Measurements from ENCODE around the gene RIPOR3. TPM values are rescaled to one million over a fixed set of nuclear protein-coding genes. Genes with fewer than 3 reads are reported as not detected.
"Not testable (repeated sequence)": the region's sequence is repeated elsewhere in the genome, so short reads cannot be mapped to it uniquely, and the experiment has no call there.

Gene RIPOR3
- total RNA-seq, 1 donor, result 6.5 TPM

DNA sequence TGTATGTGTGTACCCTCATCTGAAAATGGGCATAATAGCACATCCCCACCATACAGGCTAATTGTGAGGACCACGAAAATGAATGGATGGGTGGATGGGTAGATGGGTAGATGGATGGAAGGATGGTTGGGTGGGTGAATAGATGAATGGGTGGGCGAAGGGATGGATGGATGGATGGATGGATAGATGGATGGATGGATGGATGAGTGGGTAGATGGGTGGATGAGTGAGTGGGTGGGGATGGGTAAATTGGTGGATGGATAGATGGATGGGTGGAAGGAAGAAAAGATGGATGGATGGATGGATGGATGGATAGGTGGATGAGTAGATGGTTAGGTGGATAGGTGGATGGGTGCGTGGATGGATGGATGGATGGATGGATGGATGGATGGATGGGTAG, 19.7 kb downstream of the RIPOR3 start:
- DNase-seq (ENCODE audit: low read depth), result no peak
- no peak overlapping the region for H3K4me3 ChIP-seq (ENCODE audit: low read depth, low read length)
- TF ChIP-seq, protein P1, sequence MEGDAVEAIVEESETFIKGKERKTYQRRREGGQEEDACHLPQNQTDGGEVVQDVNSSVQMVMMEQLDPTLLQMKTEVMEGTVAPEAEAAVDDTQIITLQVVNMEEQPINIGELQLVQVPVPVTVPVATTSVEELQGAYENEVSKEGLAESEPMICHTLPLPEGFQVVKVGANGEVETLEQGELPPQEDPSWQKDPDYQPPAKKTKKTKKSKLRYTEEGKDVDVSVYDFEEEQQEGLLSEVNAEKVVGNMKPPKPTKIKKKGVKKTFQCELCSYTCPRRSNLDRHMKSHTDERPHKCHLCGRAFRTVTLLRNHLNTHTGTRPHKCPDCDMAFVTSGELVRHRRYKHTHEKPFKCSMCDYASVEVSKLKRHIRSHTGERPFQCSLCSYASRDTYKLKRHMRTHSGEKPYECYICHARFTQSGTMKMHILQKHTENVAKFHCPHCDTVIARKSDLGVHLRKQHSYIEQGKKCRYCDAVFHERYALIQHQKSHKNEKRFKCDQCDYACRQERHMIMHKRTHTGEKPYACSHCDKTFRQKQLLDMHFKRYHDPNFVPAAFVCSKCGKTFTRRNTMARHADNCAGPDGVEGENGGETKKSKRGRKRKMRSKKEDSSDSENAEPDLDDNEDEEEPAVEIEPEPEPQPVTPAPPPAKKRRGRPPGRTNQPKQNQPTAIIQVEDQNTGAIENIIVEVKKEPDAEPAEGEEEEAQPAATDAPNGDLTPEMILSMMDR (IDR thresholded peaks at IDR 0.05; ENCODE audit: insufficient read depth, low read length), result no peak

DNA sequence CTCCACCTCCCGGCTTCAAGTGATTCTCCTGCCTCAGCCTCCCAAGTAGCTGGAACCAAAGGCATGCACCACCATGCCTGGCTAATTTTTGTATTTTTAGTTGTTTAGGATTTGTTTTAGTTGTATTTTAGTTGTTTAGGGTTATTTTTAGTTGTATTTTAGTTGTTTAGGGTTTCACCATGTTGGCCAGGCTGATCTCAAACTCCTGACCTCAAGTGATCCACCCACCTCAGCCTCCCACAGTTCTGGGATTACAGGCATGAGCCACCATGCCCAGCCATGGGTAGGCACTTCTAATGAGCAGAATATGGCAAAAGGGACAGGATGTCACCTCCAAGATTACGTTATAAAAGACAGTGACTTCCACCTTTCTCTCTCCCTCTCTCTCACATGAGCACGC, 20.3 kb downstream of the RIPOR3 start:
- H3K4me3 ChIP-seq (ENCODE audit: low read depth, low read length); DNase-seq (ENCODE audit: low read depth): not testable (repeated sequence)

GRCh38 chr20:50670126-50670862, 21.0 kb downstream of the RIPOR3 start:
- H3K4me3 ChIP-seq (ENCODE audit: low read depth, low read length), result no peak overlapping the region
- DNase-seq (ENCODE audit: low read depth), result no peak
- TF ChIP-seq, protein P1 (IDR thresholded peaks at IDR 0.05; ENCODE audit: insufficient read depth, low read length), result no peak

GRCh38 chr20:50668798-50669197, 22.5 kb downstream of the RIPOR3 start:
- TF ChIP-seq, protein P1 (IDR thresholded peaks at IDR 0.05; ENCODE audit: insufficient read depth, low read length), result no peak
- no peak for DNase-seq (ENCODE audit: low read depth)
- H3K4me3 ChIP-seq (ENCODE audit: low read depth, low read length), result no peak overlapping the region

DNA sequence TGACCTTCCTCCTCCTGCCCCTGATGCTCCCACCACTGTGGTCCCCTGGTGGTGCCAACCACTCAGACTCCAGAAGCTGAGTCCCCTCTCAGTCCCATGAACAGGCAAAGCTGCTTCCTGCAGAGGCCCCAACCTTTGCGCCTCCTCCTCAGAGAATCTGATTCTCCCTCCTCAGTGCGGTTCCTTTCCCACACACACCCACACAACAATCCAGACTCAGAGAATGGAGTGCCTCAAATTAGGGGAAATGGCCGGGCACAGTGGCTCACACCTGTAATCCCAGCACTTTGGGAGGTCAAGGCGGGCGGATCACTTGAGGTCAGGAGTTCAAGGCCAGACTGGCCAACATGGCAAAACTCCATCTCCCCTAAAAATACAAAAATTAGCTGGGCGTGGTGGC, 23.0 kb downstream of the RIPOR3 start:
- no peak for DNase-seq (ENCODE audit: low read depth)
- H3K4me3 ChIP-seq (ENCODE audit: low read depth, low read length), result no peak overlapping the region
- TF ChIP-seq, protein P1 (IDR thresholded peaks at IDR 0.05; ENCODE audit: insufficient read depth, low read length), result no peak

GRCh38 chr20:50666709-50667298, 24.5 kb downstream of the RIPOR3 start:
- TF ChIP-seq, protein P1 (IDR thresholded peaks at IDR 0.05; ENCODE audit: insufficient read depth, low read length), result no peak
- no peak overlapping the region for H3K4me3 ChIP-seq (ENCODE audit: low read depth, low read length)
- no peak for DNase-seq (ENCODE audit: low read depth)

DNA sequence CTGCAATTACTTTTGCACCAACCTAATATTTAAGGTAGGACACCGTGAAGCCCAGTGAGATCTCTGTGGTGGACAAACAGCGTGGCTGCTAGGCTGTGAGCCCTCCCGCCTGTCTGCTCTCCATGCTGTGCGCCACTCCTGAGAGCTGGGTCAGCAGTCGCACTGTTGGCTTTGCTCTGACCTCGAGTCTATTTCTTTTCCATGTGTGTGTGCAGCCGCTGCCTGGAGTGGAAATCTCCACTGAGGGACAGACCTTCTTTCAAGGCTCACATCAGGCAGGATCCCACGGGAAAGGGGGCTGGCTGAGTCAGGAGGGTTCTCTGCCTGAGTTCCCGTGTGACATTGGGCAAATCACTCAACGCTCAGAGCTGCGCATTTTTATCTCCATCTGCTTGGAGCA, 27.1 kb downstream of the RIPOR3 start:
- DNase-seq (ENCODE audit: low read depth), result no peak
- TF ChIP-seq, protein P1 (IDR thresholded peaks at IDR 0.05; ENCODE audit: insufficient read depth, low read length), result no peak
- no peak overlapping the region for H3K4me3 ChIP-seq (ENCODE audit: low read depth, low read length)

All from fibroblast of the aortic adventitia (primary cell).